WTC11 (cell line): Measurements from ENCODE around the gene MRPL52. TPM values are rescaled to one million over a fixed set of nuclear protein-coding genes. Genes with fewer than 3 reads are reported as not detected.

Experiments used
- ATAC-seq: fragments of 200-7000 bp; cut with Tn5 transposase; 2 replicates; pipeline ENCODE4 v1.10.0; 2021; ENCODE audit warnings: mild to moderate bottlenecking, moderate library complexity
- CTCF ChIA-PET: fragments of 300-600 bp; sonication (Branson Sonifier 250); formaldehyde crosslinking; loops from one replicate; lab custom pipeline; 2021; ENCODE audit warnings: antibody characterized with exemption; lab: Charles Lee
- POLR2A ChIA-PET: fragments of 350-600 bp; sonication (Branson Sonifier 250); formaldehyde crosslinking; loops from one replicate; lab custom pipeline; 2021; ENCODE audit warnings: antibody characterized with exemption; lab: Charles Lee
- DNase-seq: peaks from one replicate; pipeline ENCODE4 v3.0.0; 2021; ENCODE audit warnings: low spot score
- H3K27ac Mint-ChIP-seq: 2 replicates; pipeline ENCODE4 v1.8.0; 2021; ENCODE audit warnings: mixed read lengths
- H3K27me3 Mint-ChIP-seq: 2 replicates; pipeline ENCODE4 v1.8.0; 2021; ENCODE audit warnings: low read depth, mild to moderate bottlenecking, moderate library complexity, mixed read lengths
- H3K36me3 Mint-ChIP-seq: 2 replicates; pipeline ENCODE4 v1.8.0; 2021; ENCODE audit warnings: mixed read lengths
- H3K4me1 Mint-ChIP-seq: 2 replicates; pipeline ENCODE4 v1.8.0; 2022; ENCODE audit warnings: mixed read lengths
- H3K4me3 Mint-ChIP-seq: 2 replicates; pipeline ENCODE4 v1.8.0; 2021; ENCODE audit warnings: mild to moderate bottlenecking, moderate library complexity, mixed read lengths
- H3K9me3 Mint-ChIP-seq: 2 replicates; pipeline ENCODE4 v1.8.0; 2021; ENCODE audit warnings: mixed read lengths
- ELF4 ChIP-seq: sonication (generic); formaldehyde crosslinking; IDR thresholded peaks from 2 replicates; pipeline ENCODE4 v1.8.1; 2022; ENCODE audit warnings: low read depth, mild to moderate bottlenecking, moderate library complexity, missing genetic modification reagents
- EMX1 ChIP-seq: fragments of 250-450 bp; sonication (Bioruptor Pico); IDR thresholded peaks from 2 replicates; pipeline ENCODE4 v1.8.0; 2021; ENCODE audit warnings: mild to moderate bottlenecking
- FOXK1 ChIP-seq: sonication (generic); formaldehyde crosslinking; IDR thresholded peaks from 2 replicates; pipeline ENCODE4 v1.8.0; 2022; ENCODE audit warnings: mild to moderate bottlenecking, moderate library complexity, missing genetic modification reagents
- FOXP1 ChIP-seq: sonication (generic); formaldehyde crosslinking; IDR thresholded peaks from 2 replicates; pipeline ENCODE4 v1.8.0; 2022; ENCODE audit warnings: missing genetic modification reagents, mild to moderate bottlenecking, moderate library complexity, borderline replicate concordance
- GABPB1 ChIP-seq: sonication (generic); formaldehyde crosslinking; IDR thresholded peaks from 2 replicates; pipeline ENCODE4 v1.8.1; 2023; ENCODE audit warnings: mild to moderate bottlenecking, missing genetic modification reagents
- IRF1 ChIP-seq: sonication (generic); formaldehyde crosslinking; IDR thresholded peaks from 2 replicates; pipeline ENCODE4 v1.8.0; 2023; ENCODE audit warnings: missing genetic modification reagents
- KAT7 ChIP-seq: sonication (generic); formaldehyde crosslinking; IDR thresholded peaks from 2 replicates; pipeline ENCODE4 v1.8.1; 2023; ENCODE audit warnings: missing genetic modification reagents, mild to moderate bottlenecking, borderline replicate concordance
- NFE2L1 ChIP-seq: sonication (generic); formaldehyde crosslinking; IDR thresholded peaks from 2 replicates; pipeline ENCODE4 v1.8.1; 2023; ENCODE audit warnings: missing genetic modification reagents
- NFYB ChIP-seq: sonication (generic); formaldehyde crosslinking; conservative IDR thresholded peaks from 2 replicates; pipeline ENCODE4 v1.8.0; 2022; ENCODE audit warnings: low read depth, missing genetic modification reagents
- NR2C2 ChIP-seq: sonication (generic); formaldehyde crosslinking; IDR thresholded peaks from 2 replicates; pipeline ENCODE4 v1.8.0; 2022; ENCODE audit warnings: mild to moderate bottlenecking, missing genetic modification reagents
- SP1 ChIP-seq: sonication (generic); formaldehyde crosslinking; conservative IDR thresholded peaks from 2 replicates; pipeline ENCODE4 v1.8.1; 2022; ENCODE audit warnings: missing genetic modification reagents
- TEAD1 ChIP-seq: sonication (generic); formaldehyde crosslinking; IDR thresholded peaks from 2 replicates; pipeline ENCODE4 v1.8.0; 2022; ENCODE audit warnings: mild to moderate bottlenecking, missing genetic modification reagents
- TP53 ChIP-seq: sonication (generic); formaldehyde crosslinking; IDR thresholded peaks from 2 replicates; pipeline ENCODE4 v1.8.1; 2023; ENCODE audit warnings: mild to moderate bottlenecking, missing genetic modification reagents
- ZNF121 ChIP-seq: sonication (generic); formaldehyde crosslinking; IDR thresholded peaks from 2 replicates; pipeline ENCODE4 v1.8.0; 2023; ENCODE audit warnings: missing genetic modification reagents
- ZNF138 ChIP-seq: sonication (generic); formaldehyde crosslinking; conservative IDR thresholded peaks from 2 replicates; pipeline ENCODE4 v1.8.1; 2022; ENCODE audit warnings: mild to moderate bottlenecking, moderate library complexity, missing genetic modification reagents
- ZNF317 ChIP-seq: sonication (generic); formaldehyde crosslinking; IDR thresholded peaks from 2 replicates; pipeline ENCODE4 v1.8.1; 2023; ENCODE audit warnings: low read depth, mild to moderate bottlenecking, moderate library complexity, missing genetic modification reagents, borderline replicate concordance
- ZNF532 ChIP-seq: fragments of 250-450 bp; sonication (Bioruptor Pico); IDR thresholded peaks from 2 replicates; pipeline ENCODE4 v1.9.0; 2021; ENCODE audit warnings: mild to moderate bottlenecking, borderline replicate concordance
- total RNA-seq: library from RNA; stranded (reverse); gene quantifications from 3 replicates; pipeline ENCODE4 v1.2.3, GENCODE V29; 2021
- TF ChIP-seq, protein P1 (sequence below): fragments of 250-450 bp; sonication (Bioruptor Pico); IDR thresholded peaks from 2 replicates; pipeline ENCODE4 v1.8.0; 2021; ENCODE audit warnings: mild to moderate bottlenecking
- TF ChIP-seq, protein P2 (sequence below): sonication (generic); formaldehyde crosslinking; IDR thresholded peaks from 2 replicates; pipeline ENCODE4 v1.8.0; 2022; ENCODE audit warnings: mild to moderate bottlenecking, missing genetic modification reagents
- TF ChIP-seq, protein P3 (sequence below): fragments of 250-450 bp; sonication (Bioruptor Pico); IDR thresholded peaks from 2 replicates; pipeline ENCODE4 v1.9.0; 2021; ENCODE audit warnings: moderate library complexity, mild to moderate bottlenecking, inconsistent platforms, borderline replicate concordance
- TF ChIP-seq, protein P4 (sequence below): sonication (generic); formaldehyde crosslinking; IDR thresholded peaks from 2 replicates; pipeline ENCODE4 v1.8.1; 2023; ENCODE audit warnings: mild to moderate bottlenecking, missing genetic modification reagents, moderate library complexity
- TF ChIP-seq, protein P5 (sequence below): sonication (generic); formaldehyde crosslinking; IDR thresholded peaks from 2 replicates; pipeline ENCODE4 v1.8.1; 2022; ENCODE audit warnings: mild to moderate bottlenecking, moderate library complexity, missing genetic modification reagents
- TF ChIP-seq, protein P6 (sequence below): sonication (generic); formaldehyde crosslinking; IDR thresholded peaks from 2 replicates; pipeline ENCODE4 v1.8.1; 2023; ENCODE audit warnings: mild to moderate bottlenecking, missing genetic modification reagents

MRPL52 gene
- total RNA-seq, 1 experiment from 2014 or later, result 170 TPM

GRCh38 chr14:22871224-22872032 lies 41.7 kb downstream of the MRPL52 start, which contains the start of gene LRP10:
Gene LRP10 (plus strand): TSS chr14:22871740. CDS start chr14:22872304, 564 bp downstream.
- Mint-ChIP-seq H3K9me3 (no peaks in the 10 kb centered on the region), H3K27me3 (no peaks in the 10 kb centered on the region), H3K4me1 (peaks cover 18% of the 10 kb centered on the region), H3K36me3 (peaks cover 11% of the 10 kb centered on the region), H3K4me3 (peak within 1 kb of the TSS; percentile 83), H3K27ac (peak within 1 kb of the TSS; percentile 100)
- ATAC-seq, result peak; percentile 87
- peak; percentile 97 for DNase-seq
- ChIA-PET POLR2A (interaction anchor here (0.7 to 4.1 kb wide), 5 partner anchors 12 to 49 kb away, joined by 3 to 32 read pairs (median 4); partner anchors contain the start of gene REM2), CTCF (interaction anchor here (0.7 to 3.8 kb wide), 28 partner anchors 9 to 301 kb away, joined by 3 to 57 read pairs (median 4); partner anchors contain the start of genes ABHD4, PRMT5, RBM23 and REM2)
- no peak for TF ChIP-seq ZNF138 (CRISPR knock-in tag)
- no peak for TF ChIP-seq TP53 (CRISPR knock-in tag)
- TF ChIP-seq IRF1, result no peak
- TF ChIP-seq EMX1 (CRISPR knock-in tag), result no peak
- TF ChIP-seq NR2C2 (CRISPR knock-in tag), result no peak
- TF ChIP-seq, protein P1, sequence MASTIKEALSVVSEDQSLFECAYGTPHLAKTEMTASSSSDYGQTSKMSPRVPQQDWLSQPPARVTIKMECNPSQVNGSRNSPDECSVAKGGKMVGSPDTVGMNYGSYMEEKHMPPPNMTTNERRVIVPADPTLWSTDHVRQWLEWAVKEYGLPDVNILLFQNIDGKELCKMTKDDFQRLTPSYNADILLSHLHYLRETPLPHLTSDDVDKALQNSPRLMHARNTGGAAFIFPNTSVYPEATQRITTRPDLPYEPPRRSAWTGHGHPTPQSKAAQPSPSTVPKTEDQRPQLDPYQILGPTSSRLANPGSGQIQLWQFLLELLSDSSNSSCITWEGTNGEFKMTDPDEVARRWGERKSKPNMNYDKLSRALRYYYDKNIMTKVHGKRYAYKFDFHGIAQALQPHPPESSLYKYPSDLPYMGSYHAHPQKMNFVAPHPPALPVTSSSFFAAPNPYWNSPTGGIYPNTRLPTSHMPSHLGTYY (CRISPR knock-in tag), result no peak
- 0 out of 2 replicates have a peak, but pooled peaks have one; percentile 17 for TF ChIP-seq NFYB (CRISPR knock-in tag)
- TF ChIP-seq ZNF121 (CRISPR knock-in tag), result no peak
- TF ChIP-seq, protein P2, sequence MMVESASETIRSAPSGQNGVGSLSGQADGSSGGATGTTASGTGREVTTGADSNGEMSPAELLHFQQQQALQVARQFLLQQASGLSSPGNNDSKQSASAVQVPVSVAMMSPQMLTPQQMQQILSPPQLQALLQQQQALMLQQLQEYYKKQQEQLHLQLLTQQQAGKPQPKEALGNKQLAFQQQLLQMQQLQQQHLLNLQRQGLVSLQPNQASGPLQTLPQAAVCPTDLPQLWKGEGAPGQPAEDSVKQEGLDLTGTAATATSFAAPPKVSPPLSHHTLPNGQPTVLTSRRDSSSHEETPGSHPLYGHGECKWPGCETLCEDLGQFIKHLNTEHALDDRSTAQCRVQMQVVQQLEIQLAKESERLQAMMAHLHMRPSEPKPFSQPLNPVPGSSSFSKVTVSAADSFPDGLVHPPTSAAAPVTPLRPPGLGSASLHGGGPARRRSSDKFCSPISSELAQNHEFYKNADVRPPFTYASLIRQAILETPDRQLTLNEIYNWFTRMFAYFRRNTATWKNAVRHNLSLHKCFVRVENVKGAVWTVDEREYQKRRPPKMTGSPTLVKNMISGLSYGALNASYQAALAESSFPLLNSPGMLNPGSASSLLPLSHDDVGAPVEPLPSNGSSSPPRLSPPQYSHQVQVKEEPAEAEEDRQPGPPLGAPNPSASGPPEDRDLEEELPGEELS (CRISPR knock-in tag), result peak; percentile 64; the same call in 1 of the 2 replicates
- peak; percentile 58; the same call in 1 of the 2 replicates for TF ChIP-seq GABPB1 (CRISPR knock-in tag)
- 0 out of 2 replicates have a peak, but pooled peaks have one; percentile 59 for TF ChIP-seq ELF4 (CRISPR knock-in tag)
- TF ChIP-seq TEAD1 (CRISPR knock-in tag), result no peak
- TF ChIP-seq, protein P3, sequence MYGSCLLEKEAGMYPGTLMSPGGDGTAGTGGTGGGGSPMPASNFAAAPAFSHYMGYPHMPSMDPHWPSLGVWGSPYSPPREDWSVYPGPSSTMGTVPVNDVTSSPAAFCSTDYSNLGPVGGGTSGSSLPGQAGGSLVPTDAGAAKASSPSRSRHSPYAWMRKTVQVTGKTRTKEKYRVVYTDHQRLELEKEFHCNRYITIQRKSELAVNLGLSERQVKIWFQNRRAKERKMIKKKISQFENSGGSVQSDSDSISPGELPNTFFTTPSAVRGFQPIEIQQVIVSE (CRISPR knock-in tag), result no peak
- TF ChIP-seq, protein P4, sequence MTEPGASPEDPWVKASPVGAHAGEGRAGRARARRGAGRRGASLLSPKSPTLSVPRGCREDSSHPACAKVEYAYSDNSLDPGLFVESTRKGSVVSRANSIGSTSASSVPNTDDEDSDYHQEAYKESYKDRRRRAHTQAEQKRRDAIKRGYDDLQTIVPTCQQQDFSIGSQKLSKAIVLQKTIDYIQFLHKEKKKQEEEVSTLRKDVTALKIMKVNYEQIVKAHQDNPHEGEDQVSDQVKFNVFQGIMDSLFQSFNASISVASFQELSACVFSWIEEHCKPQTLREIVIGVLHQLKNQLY, result no peak
- TF ChIP-seq FOXK1, result peak; percentile 58; the same call in 1 of the 2 replicates
- TF ChIP-seq ZNF532 (CRISPR knock-in tag), result no peak
- TF ChIP-seq, protein P5, sequence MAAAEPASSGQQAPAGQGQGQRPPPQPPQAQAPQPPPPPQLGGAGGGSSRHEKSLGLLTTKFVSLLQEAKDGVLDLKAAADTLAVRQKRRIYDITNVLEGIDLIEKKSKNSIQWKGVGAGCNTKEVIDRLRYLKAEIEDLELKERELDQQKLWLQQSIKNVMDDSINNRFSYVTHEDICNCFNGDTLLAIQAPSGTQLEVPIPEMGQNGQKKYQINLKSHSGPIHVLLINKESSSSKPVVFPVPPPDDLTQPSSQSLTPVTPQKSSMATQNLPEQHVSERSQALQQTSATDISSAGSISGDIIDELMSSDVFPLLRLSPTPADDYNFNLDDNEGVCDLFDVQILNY, result 0 out of 2 replicates have a peak, but pooled peaks have one; percentile 38
- 0 out of 2 replicates have a peak, but pooled peaks have one; percentile 42 for TF ChIP-seq ZNF317 (CRISPR knock-in tag)
- 0 out of 2 replicates have a peak, but pooled peaks have one; percentile 47 for TF ChIP-seq FOXP1 (CRISPR knock-in tag)
- no peak for TF ChIP-seq KAT7 (CRISPR knock-in tag)
- no peak for TF ChIP-seq NFE2L1
- TF ChIP-seq, protein P6, sequence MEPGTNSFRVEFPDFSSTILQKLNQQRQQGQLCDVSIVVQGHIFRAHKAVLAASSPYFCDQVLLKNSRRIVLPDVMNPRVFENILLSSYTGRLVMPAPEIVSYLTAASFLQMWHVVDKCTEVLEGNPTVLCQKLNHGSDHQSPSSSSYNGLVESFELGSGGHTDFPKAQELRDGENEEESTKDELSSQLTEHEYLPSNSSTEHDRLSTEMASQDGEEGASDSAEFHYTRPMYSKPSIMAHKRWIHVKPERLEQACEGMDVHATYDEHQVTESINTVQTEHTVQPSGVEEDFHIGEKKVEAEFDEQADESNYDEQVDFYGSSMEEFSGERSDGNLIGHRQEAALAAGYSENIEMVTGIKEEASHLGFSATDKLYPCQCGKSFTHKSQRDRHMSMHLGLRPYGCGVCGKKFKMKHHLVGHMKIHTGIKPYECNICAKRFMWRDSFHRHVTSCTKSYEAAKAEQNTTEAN (CRISPR knock-in tag), result no peak
- peak; percentile 95 for TF ChIP-seq SP1 (CRISPR knock-in tag)
